GM18505 (cell line): Measurements from ENCODE around the gene DNAH1.

Experiments used
- ATAC-seq: cut with Tn5 transposase; IDR thresholded peaks from one replicate; pipeline ENCODE4 v1.9.1; 2021; ENCODE audit not compliant: unreplicated experiment
- POLR2A ChIP-seq: IDR thresholded peaks from 4 replicates; pipeline ENCODE4 v1.6.1; 2011; ENCODE audit warnings: borderline replicate concordance; ENCODE audit not compliant: insufficient read depth, insufficient read length; ENCODE audit errors: extremely low read depth

DNAH1 gene

DNA sequence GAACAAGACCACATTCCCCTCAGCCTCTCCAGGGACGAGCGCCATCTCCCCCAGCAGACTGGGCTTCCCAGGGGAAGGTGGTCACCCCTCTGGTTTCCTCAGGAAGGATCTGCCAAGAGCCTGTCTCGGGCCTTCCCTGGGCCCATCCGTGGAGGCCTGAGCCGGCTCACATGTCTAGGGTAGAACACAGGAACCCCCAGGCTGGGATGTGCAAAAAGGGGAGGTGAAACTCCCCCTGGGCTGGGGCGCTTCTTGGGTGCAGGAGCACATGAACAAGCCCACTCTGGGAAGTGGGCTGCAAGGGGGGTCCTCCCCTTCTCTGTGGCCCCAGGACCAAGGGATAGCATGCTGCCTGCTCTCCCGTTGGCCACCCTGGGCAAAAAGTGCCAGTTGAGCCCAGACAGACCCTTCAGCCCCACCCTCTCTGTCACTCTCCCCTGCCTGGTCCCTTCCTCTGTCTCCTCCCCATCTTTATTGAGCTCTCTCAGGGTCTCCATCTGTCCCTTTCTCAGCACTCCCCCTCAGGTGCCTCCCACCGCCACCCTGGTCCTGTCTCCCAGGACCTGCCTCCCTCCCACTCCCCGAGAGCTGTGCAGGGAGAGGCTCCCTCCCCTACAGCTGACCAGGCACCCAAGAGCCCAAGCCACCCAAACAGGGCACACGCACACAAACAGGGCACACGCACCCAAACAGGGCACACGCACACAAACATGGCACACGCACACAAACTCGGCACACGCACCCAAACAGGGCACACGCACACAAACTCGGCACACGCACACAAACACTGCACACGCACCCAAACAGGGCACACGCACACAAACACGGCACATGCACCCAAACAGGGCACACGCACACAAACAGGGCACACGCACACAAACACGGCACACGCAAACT, 127.9 kb downstream of the DNAH1 start:
- no peak for ATAC-seq
- no peak for TF ChIP-seq POLR2A

- TF ChIP-seq POLR2A: no peak
- ATAC-seq: peak; percentile 77
Measured at GRCh38 chr3:52444860-52445793, 129.0 kb downstream of the DNAH1 start, which contains the start of gene SEMA3G. Gene SEMA3G (minus strand): TSS chr3:52445103. CDS start chr3:52445027, 76 bp downstream.

DNA sequence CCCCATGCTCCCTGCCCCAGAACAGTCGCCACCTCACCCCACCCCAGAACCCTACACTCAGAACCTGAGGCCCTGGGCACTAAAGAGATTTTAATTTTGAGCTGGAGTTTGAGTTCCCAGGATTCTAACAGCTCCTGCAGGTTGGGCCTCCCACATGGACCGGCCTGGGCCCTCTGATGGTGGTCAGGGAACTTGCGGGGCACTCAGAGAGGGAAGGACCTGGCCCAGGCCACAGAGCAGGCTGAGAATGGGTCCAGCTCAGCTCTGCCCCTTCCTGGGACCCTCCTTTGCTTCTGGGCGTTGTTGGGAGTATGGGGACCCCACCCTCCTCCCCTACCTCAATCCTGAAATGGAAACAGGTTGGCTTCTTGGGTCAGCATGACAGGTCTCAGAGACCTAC, 129.9 kb downstream of the DNAH1 start:
- no peak for TF ChIP-seq POLR2A
- ATAC-seq: no peak

DNA sequence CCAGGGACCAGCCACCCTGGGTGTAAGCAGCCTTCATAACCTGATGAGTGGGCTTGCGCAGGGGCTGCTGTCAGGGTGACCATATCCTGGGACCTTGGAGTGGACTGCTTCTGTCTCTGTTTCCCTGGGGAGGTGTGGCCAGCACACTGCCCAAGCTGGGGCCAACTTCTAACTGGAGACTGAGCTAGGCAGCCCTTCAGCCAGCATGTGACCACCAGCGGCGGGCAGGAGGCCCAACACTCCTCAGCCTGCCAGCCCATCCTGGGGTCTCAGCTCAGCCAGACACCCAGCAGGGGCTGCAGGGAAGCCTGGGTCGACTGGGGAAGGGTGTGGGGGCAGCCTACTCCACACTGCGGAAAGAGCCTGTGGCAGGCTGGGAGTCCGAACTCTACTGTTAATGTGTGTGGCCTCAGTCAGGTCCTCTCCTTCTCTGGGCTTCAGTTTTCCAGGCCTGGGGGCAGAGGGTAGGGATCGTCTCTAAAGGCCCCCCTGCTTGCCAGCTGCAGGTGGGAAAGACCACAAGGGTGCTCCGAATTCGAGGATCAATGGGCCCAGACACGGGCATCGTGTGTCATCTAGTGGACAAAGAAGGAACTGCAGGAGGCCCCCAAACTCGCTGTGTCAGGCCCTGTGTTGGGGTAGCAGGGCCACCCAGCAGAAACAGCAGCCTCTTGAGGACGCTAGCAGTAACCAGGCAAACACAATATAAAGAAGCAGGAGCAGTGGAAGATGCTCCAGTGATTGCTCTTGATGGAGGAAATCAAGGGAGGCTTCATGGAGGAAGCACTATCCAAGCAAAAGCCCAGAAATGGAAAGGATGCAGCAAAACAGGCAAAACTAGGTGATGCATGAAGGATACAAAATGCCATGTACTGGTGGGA, 130.8 kb downstream of the DNAH1 start:
- no peak for ATAC-seq
- TF ChIP-seq POLR2A: no peak

DNA sequence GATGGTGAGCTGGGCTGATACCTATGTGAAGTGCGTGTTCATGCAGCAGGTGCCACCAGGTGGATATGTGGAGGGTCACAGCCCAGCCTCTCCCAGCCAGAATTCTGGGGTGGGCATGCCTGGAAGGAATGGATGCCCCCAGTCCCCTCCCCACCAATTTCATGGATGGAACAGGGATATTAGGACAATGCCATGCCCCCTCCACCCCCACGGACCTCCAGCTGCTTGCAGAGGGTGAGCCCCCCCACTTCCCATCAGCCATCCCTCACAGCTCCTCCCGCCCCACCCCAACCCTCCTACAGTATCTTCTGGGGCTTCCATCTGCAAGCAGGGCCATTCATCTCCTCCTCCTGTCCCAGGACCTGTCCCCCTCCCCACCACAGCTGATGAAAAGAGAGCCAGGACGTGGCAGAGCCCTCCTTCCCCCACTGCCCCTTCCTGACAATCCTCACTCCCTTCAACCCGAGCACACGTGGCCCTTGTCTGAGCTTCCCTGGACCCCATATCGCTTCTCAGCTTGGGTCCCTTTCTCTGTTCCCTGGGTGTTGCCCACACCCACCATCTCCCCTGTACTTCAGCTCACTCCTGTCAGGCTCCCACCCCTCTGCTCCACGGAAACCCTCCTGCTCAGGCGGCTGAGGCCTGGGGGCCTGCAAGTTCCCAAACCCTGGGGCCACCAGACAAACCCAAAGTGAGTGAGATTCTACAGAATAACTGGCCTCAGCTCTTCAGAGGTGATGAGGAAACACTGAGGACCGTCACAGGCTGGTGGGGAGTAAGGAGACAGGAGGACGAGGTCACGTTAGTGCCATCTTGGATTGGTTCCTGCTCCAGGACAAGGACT, 131.6 kb downstream of the DNAH1 start:
- ATAC-seq: no peak
- no peak for TF ChIP-seq POLR2A
